ENCODE measurements around the gene RGR. TPM values are rescaled to one million over a fixed set of nuclear protein-coding genes. Genes with fewer than 3 reads are reported as not detected.

The RGR gene
- total RNA-seq, 1 experiment from 2014 or later, result not detected

DNA sequence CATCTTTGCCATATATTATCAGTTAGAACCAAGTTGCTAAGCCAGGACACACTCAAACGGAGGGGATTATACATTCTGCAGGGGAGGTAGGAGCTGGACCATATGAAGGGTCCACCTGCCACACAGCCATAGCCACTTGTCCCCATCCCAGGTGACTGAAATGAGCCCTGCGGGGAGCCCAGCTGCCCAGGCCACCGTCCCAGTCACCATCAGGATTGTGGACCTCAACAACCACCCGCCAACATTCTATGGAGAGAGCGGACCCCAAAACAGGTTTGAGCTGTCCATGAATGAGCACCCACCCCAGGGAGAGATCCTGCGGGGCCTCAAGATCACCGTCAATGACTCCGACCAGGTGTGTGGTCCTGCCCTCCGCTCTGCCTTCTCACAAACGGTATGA lies 36.8 kb upstream of the RGR start:
- DNase-seq (ENCODE audit: low spot score) (no peak), ATAC-seq (no peak)
- Mint-ChIP-seq H3K4me3 (no peak overlapping the region), H3K36me3 (no peaks in the 10 kb centered on the region), H3K9me3 (no peaks in the 10 kb centered on the region), H3K27me3 (ENCODE audit: low read depth) (no peaks in the 10 kb centered on the region), H3K4me1 (no peaks in the 10 kb centered on the region), H3K27ac (no peak overlapping the region)
- no peak for TF ChIP-seq TEAD1 (CRISPR knock-in tag; IDR thresholded peaks at IDR 0.05)
- TF ChIP-seq NR2C2 (CRISPR knock-in tag; IDR thresholded peaks at IDR 0.05), result no peak
- TF ChIP-seq EMX1 (CRISPR knock-in tag; IDR thresholded peaks at IDR 0.05), result no peak
- TF ChIP-seq ZNF263 (CRISPR knock-in tag; IDR thresholded peaks at IDR 0.05; ENCODE audit: low read depth), result no peak
- TF ChIP-seq MYBL2 (CRISPR knock-in tag; IDR thresholded peaks at IDR 0.05), result no peak
- TF ChIP-seq, protein P1, sequence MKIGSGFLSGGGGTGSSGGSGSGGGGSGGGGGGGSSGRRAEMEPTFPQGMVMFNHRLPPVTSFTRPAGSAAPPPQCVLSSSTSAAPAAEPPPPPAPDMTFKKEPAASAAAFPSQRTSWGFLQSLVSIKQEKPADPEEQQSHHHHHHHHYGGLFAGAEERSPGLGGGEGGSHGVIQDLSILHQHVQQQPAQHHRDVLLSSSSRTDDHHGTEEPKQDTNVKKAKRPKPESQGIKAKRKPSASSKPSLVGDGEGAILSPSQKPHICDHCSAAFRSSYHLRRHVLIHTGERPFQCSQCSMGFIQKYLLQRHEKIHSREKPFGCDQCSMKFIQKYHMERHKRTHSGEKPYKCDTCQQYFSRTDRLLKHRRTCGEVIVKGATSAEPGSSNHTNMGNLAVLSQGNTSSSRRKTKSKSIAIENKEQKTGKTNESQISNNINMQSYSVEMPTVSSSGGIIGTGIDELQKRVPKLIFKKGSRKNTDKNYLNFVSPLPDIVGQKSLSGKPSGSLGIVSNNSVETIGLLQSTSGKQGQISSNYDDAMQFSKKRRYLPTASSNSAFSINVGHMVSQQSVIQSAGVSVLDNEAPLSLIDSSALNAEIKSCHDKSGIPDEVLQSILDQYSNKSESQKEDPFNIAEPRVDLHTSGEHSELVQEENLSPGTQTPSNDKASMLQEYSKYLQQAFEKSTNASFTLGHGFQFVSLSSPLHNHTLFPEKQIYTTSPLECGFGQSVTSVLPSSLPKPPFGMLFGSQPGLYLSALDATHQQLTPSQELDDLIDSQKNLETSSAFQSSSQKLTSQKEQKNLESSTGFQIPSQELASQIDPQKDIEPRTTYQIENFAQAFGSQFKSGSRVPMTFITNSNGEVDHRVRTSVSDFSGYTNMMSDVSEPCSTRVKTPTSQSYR (CRISPR knock-in tag; IDR thresholded peaks at IDR 0.05), result no peak
- no peak for TF ChIP-seq PREB (CRISPR knock-in tag; IDR thresholded peaks at IDR 0.05; ENCODE audit: borderline replicate concordance)
- TF ChIP-seq, protein P2, sequence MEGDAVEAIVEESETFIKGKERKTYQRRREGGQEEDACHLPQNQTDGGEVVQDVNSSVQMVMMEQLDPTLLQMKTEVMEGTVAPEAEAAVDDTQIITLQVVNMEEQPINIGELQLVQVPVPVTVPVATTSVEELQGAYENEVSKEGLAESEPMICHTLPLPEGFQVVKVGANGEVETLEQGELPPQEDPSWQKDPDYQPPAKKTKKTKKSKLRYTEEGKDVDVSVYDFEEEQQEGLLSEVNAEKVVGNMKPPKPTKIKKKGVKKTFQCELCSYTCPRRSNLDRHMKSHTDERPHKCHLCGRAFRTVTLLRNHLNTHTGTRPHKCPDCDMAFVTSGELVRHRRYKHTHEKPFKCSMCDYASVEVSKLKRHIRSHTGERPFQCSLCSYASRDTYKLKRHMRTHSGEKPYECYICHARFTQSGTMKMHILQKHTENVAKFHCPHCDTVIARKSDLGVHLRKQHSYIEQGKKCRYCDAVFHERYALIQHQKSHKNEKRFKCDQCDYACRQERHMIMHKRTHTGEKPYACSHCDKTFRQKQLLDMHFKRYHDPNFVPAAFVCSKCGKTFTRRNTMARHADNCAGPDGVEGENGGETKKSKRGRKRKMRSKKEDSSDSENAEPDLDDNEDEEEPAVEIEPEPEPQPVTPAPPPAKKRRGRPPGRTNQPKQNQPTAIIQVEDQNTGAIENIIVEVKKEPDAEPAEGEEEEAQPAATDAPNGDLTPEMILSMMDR (IDR thresholded peaks at IDR 0.05), result no peak
- TF ChIP-seq E2F5 (CRISPR knock-in tag; IDR thresholded peaks at IDR 0.05), result no peak
- no peak for TF ChIP-seq CBFB (CRISPR knock-in tag; IDR thresholded peaks at IDR 0.05; ENCODE audit: low read depth)
- no peak for TF ChIP-seq CDX4 (CRISPR knock-in tag; IDR thresholded peaks at IDR 0.05; ENCODE audit: borderline replicate concordance)
- TF ChIP-seq ZBTB21 (CRISPR knock-in tag; IDR thresholded peaks at IDR 0.05; ENCODE audit: borderline replicate concordance), result no peak
- TF ChIP-seq MAX (CRISPR knock-in tag; IDR thresholded peaks at IDR 0.05), result no peak
- no peak for TF ChIP-seq GABPB1 (CRISPR knock-in tag; IDR thresholded peaks at IDR 0.05)
- no peak for TF ChIP-seq GRHL2 (CRISPR knock-in tag; IDR thresholded peaks at IDR 0.05; ENCODE audit: insufficient replicate concordance, severe bottlenecking)
- no peak for TF ChIP-seq RORB (CRISPR knock-in tag; IDR thresholded peaks at IDR 0.05)
- TF ChIP-seq ETV6 (CRISPR knock-in tag; IDR thresholded peaks at IDR 0.05), result no peak
- ChIA-PET POLR2A (no interaction called here), CTCF (interaction anchor here (0.9 to 9.2 kb wide), 4 partner anchors 29 to 181 kb away, joined by 3 to 75 read pairs (median 4); no protein-coding TSS in a partner anchor)

GRCh38 chr10:84211566-84211965 lies 33.3 kb upstream of the RGR start:
- Mint-ChIP-seq H3K36me3 (no peaks in the 10 kb centered on the region), H3K4me3 (no peak overlapping the region), H3K27me3 (ENCODE audit: low read depth) (no peaks in the 10 kb centered on the region), H3K4me1 (peaks cover 4% of the 10 kb centered on the region; the same call in 1 of the 2 replicates), H3K27ac (no peak overlapping the region), H3K9me3 (no peaks in the 10 kb centered on the region)
- ChIA-PET CTCF (interaction anchor here (0.8 to 3.3 kb wide), 3 partner anchors 25 to 63 kb away, joined by 4 to 15 read pairs (median 7); no protein-coding TSS in a partner anchor), POLR2A (no interaction called here)
- no peak for DNase-seq (ENCODE audit: low spot score)
- ATAC-seq, result no peak
- no peak for TF ChIP-seq ZBTB21 (CRISPR knock-in tag; IDR thresholded peaks at IDR 0.05; ENCODE audit: borderline replicate concordance)
- no peak for TF ChIP-seq CREB1 (CRISPR knock-in tag; IDR thresholded peaks at IDR 0.05)
- TF ChIP-seq, protein P3, sequence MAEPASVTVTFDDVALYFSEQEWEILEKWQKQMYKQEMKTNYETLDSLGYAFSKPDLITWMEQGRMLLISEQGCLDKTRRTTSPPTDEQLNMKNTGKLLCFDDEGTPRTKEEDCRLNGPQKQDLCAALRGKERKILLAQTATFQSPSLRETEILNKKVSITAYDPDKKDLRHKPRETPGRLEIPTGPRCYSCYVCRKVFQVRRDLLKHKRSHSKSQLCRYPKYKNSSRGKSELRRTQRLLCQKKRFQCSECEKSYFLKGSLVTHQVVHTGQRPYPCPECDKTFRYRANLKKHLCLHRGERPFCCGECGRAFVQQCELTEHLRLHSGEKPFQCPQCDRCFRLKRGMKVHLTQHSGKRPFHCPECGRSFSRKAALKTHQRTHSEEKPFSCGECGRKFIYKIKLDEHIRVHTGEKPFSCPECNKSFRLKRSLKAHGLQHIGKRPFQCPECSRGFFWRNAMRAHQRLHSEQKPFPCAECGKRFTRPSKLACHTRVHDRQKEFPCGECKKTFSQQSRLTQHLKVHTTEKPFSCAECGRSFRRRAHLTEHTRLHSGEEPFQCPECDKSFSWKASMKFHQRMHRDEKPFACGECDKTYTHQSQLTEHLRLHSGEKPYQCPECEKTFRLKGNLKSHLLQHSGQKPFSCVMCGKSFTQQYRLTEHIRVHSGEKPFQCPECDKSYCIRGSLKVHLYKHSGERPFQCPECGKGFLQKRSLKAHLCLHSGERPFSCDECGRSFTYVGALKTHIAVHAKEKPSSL (CRISPR knock-in tag; conservative IDR thresholded peaks at IDR 0.05), result no peak
- no peak for TF ChIP-seq NR2C2 (CRISPR knock-in tag; IDR thresholded peaks at IDR 0.05)
- TF ChIP-seq GRHL2 (CRISPR knock-in tag; IDR thresholded peaks at IDR 0.05; ENCODE audit: insufficient replicate concordance, severe bottlenecking), result no peak
- TF ChIP-seq FOXP1 (CRISPR knock-in tag; IDR thresholded peaks at IDR 0.05; ENCODE audit: borderline replicate concordance), result no peak
- TF ChIP-seq E2F5 (CRISPR knock-in tag; IDR thresholded peaks at IDR 0.05), result no peak
- no peak for TF ChIP-seq PREB (CRISPR knock-in tag; IDR thresholded peaks at IDR 0.05; ENCODE audit: borderline replicate concordance)
- TF ChIP-seq, protein P4, sequence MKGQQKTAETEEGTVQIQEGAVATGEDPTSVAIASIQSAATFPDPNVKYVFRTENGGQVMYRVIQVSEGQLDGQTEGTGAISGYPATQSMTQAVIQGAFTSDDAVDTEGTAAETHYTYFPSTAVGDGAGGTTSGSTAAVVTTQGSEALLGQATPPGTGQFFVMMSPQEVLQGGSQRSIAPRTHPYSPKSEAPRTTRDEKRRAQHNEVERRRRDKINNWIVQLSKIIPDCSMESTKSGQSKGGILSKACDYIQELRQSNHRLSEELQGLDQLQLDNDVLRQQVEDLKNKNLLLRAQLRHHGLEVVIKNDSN (CRISPR knock-in tag; IDR thresholded peaks at IDR 0.05), result no peak

All from WTC11 (cell line).